Liver (tissue), 3 donors: Measurements from ENCODE around the gene ERBB2.

Source experiments
- ATF3 ChIP-seq: IDR thresholded peaks from 2 replicates; pipeline ENCODE4 v1.6.1; 2016; ENCODE audit warnings: antibody characterized with exemption
- GABPA ChIP-seq, 2 donors: IDR thresholded peaks in 1 of 2; conservative IDR thresholded peaks in 1 of 2; 2 replicates each; pipeline ENCODE4 v1.6.1; 2016; ENCODE audit warnings: antibody characterized with exemption in 2 of 2, mild to moderate bottlenecking in 1 of 2, moderate library complexity in 1 of 2
- NR2F2 ChIP-seq: IDR thresholded peaks from 2 replicates; pipeline ENCODE4 v1.6.1; 2016; ENCODE audit warnings: antibody characterized with exemption
- SP1 ChIP-seq: IDR thresholded peaks from 2 replicates; pipeline ENCODE4 v1.6.1; 2018; ENCODE audit warnings: antibody characterized with exemption, mild to moderate bottlenecking
- TF ChIP-seq, protein P1 (sequence below): fragments of 150-350 bp; IDR thresholded peaks from 2 replicates; pipeline ENCODE4 v1.5.1; 2017; ENCODE audit warnings: improper control_type of control experiment, low read depth, low read length; ENCODE audit not compliant: missing input control
- donor health status: healthy.
- donor health status: healthy.

DNA sequence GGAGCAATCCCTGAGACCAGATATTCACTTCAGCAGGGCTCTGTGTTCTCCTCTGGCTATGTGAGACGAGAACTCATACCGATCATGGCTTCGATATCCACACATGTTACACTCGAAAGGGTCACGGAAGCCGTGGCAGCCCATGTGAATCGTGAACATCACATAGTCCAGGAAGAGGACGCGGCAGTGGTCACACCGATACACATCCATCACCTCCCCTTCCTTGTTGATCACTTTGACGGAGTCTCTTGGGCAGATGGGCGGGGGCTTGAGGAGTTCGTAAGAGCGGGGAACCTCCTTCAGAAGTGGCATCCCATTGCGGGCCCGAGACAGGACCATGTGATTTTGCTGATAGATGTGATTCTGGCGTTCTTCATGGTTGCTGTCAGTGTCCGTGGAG lies 65.9 kb downstream of the ERBB2 start:
- TF ChIP-seq NR2F2 (no peak), ATF3 (no peak), GABPA (IDR thresholded peaks at IDR 0.05 in 1 of 2, conservative IDR thresholded peaks at IDR 0.05 in 1 of 2) (no peak), SP1 (no peak)
- TF ChIP-seq, protein P1, sequence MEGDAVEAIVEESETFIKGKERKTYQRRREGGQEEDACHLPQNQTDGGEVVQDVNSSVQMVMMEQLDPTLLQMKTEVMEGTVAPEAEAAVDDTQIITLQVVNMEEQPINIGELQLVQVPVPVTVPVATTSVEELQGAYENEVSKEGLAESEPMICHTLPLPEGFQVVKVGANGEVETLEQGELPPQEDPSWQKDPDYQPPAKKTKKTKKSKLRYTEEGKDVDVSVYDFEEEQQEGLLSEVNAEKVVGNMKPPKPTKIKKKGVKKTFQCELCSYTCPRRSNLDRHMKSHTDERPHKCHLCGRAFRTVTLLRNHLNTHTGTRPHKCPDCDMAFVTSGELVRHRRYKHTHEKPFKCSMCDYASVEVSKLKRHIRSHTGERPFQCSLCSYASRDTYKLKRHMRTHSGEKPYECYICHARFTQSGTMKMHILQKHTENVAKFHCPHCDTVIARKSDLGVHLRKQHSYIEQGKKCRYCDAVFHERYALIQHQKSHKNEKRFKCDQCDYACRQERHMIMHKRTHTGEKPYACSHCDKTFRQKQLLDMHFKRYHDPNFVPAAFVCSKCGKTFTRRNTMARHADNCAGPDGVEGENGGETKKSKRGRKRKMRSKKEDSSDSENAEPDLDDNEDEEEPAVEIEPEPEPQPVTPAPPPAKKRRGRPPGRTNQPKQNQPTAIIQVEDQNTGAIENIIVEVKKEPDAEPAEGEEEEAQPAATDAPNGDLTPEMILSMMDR = no peak
